Activated T-helper 1 cell treated with anti-CD3 and anti-CD28 coated beads, Interleukin-12 subunit alpha, Interleukin-12 subunit beta, Interleukin-2, Interleukin-4 antibody, amounts not matched to agents 30 ng/mL and 10 ng/mL and 1 ng/mL, durations not matched to agents 14 hours and 24 hours and 36 hours (primary cell): Measurements from ENCODE around the gene DDI2. TPM values are rescaled to one million over a fixed set of nuclear protein-coding genes. Genes with fewer than 3 reads are reported as not detected.
"Not testable (repeated sequence)": the region's sequence is repeated elsewhere in the genome, so short reads cannot be mapped to it uniquely, and the experiment has no call there.

Source experiments
- DNase-seq: peaks from one replicate; pipeline ENCODE4 v3.0.0; 2021; ENCODE audit warnings: low spot score
- H3K27ac Mint-ChIP-seq: one replicate; pipeline ENCODE4 v1.8.0; 2021; ENCODE audit warnings: mild to moderate bottlenecking, mixed read lengths
- H3K27me3 Mint-ChIP-seq: one replicate; pipeline ENCODE4 v1.8.0; 2022; ENCODE audit warnings: mild to moderate bottlenecking, moderate library complexity, mixed read lengths; ENCODE audit not compliant: insufficient read depth
- H3K36me3 Mint-ChIP-seq: one replicate; pipeline ENCODE4 v1.8.0; 2021; ENCODE audit warnings: low read depth, mixed read lengths
- H3K4me1 Mint-ChIP-seq: one replicate; pipeline ENCODE4 v1.8.0; 2021; ENCODE audit warnings: low read depth, mixed read lengths
- H3K4me3 Mint-ChIP-seq: one replicate; pipeline ENCODE4 v1.8.0; 2021; ENCODE audit warnings: mild to moderate bottlenecking, moderate library complexity, mixed read lengths
- H3K9me3 Mint-ChIP-seq: one replicate; pipeline ENCODE4 v1.8.0; 2021; ENCODE audit warnings: mixed read lengths
- intact Hi-C: fragments of 100-400 bp; cut with micrococcal nuclease; formaldehyde crosslinking; loops from one replicate; pipeline ENCODE4 v1.15.1; 2024
- total RNA-seq: library from RNA; stranded (reverse); gene quantifications from 2 replicates; pipeline ENCODE4 v1.2.3, GENCODE V29; 2022

Gene DDI2
- total RNA-seq, 1 donor from 2014 or later: 49.9 TPM

DNA sequence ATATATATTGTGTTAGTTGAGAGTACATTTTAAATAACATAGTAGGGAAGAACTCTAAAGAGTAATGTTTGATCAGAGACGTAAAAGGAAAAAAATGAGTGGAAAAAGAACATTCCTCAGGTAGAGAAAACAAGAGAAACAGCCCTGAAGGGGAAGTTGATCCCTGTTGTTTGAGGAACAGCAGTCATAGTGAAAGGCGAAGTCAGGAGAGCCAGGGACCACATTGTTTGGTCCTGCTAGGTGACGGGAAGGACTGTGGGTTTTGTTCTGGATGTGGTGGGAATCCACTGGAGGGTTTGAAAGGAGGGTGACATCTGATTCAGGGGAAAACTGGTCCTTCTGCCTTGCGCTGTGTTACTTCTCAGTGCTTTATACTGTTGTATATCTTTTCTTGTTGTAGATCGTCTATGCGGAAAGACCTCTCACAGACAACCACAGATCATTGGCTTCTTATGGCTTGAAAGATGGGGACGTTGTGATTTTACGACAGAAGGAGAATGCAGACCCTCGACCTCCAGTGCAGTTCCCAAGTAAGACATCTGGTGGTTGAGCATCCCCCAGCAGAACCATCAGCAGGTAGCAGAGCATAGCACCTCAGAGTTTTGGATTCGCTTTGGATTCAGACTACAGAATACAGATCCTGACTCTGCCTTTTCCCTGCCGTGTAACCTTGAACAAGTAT is 9.2 kb downstream of the DDI2 start:
- Mint-ChIP-seq H3K9me3 (no peaks in the 10 kb centered on the region), H3K27ac (no peak overlapping the region), H3K4me1 (peaks cover 51% of the 10 kb centered on the region), H3K27me3 (no peaks in the 10 kb centered on the region), H3K36me3 (peaks cover 26% of the 10 kb centered on the region), H3K4me3 (no peak overlapping the region)
- DNase-seq: no peak
- intact Hi-C loops: no loop called here

- peak overlapping the region; percentile 11 for H3K27ac Mint-ChIP-seq
- no peaks in the 10 kb centered on the region for H3K27me3 Mint-ChIP-seq
- no peaks in the 10 kb centered on the region for H3K9me3 Mint-ChIP-seq
- peaks cover 30% of the 10 kb centered on the region for H3K36me3 Mint-ChIP-seq
- peaks cover 42% of the 10 kb centered on the region for H3K4me1 Mint-ChIP-seq
- no peak for DNase-seq
- intact Hi-C loops: no loop called here
- no peak overlapping the region for H3K4me3 Mint-ChIP-seq
Measured at GRCh38 chr1:15627343-15627988, 10.2 kb downstream of the DDI2 start.

DNA sequence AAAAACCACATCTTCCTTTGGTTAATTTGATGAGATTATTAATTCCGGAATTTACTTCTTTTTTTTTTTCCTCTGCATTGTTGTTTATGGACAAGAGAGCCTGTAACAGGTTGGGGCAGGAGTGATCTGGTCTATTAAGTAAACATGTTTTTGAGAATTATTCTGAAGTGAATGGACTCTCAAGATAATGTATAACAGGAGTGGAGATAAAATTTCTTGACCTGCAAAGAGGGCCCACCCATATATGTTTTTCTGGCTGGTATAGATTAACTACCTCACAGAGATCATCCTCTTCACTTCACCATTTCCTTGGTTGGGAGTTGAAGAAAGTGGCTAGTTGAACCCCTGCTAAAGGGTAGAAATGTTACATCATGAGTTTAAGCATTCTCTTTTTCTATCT is 10.7 kb downstream of the DDI2 start:
- no peak overlapping the region for H3K4me3 Mint-ChIP-seq
- H3K36me3 Mint-ChIP-seq: peaks cover 29% of the 10 kb centered on the region

GRCh38 chr1:15633756-15634420 is 16.6 kb downstream of the DDI2 start:
- peaks cover 52% of the 10 kb centered on the region for H3K36me3 Mint-ChIP-seq

More for the DNA sequence above, 10.7 kb downstream of the DDI2 start:
- no peak for DNase-seq
- peak overlapping the region; percentile 11 for H3K27ac Mint-ChIP-seq
- H3K4me1 Mint-ChIP-seq: peaks cover 37% of the 10 kb centered on the region
- intact Hi-C loops: no loop called here
- H3K9me3 Mint-ChIP-seq: no peaks in the 10 kb centered on the region
- no peaks in the 10 kb centered on the region for H3K27me3 Mint-ChIP-seq

GRCh38 chr1:15636436-15636835 is 19.2 kb downstream of the DDI2 start:
- no peaks in the 10 kb centered on the region for H3K4me1 Mint-ChIP-seq
- no peak overlapping the region for H3K27ac Mint-ChIP-seq
- intact Hi-C loops: no loop called here
- no peaks in the 10 kb centered on the region for H3K9me3 Mint-ChIP-seq
- H3K36me3 Mint-ChIP-seq: peaks cover 56% of the 10 kb centered on the region
- H3K27me3 Mint-ChIP-seq: no peaks in the 10 kb centered on the region
- DNase-seq: no peak
- H3K4me3 Mint-ChIP-seq: no peak overlapping the region

More at GRCh38 chr1:15633756-15634420, 16.6 kb downstream of the DDI2 start:
- intact Hi-C loops: no loop called here
- H3K9me3 Mint-ChIP-seq: no peaks in the 10 kb centered on the region
- DNase-seq: no peak
- H3K4me3 Mint-ChIP-seq: no peak overlapping the region
- H3K27me3 Mint-ChIP-seq: no peaks in the 10 kb centered on the region
- no peak overlapping the region for H3K27ac Mint-ChIP-seq
- H3K4me1 Mint-ChIP-seq: no peaks in the 10 kb centered on the region

- DNase-seq: no peak
- H3K4me1 Mint-ChIP-seq: no peaks in the 10 kb centered on the region
- intact Hi-C loops: no loop called here
Measured at GRCh38 chr1:15637826-15638225, 20.6 kb downstream of the DDI2 start.

DNA sequence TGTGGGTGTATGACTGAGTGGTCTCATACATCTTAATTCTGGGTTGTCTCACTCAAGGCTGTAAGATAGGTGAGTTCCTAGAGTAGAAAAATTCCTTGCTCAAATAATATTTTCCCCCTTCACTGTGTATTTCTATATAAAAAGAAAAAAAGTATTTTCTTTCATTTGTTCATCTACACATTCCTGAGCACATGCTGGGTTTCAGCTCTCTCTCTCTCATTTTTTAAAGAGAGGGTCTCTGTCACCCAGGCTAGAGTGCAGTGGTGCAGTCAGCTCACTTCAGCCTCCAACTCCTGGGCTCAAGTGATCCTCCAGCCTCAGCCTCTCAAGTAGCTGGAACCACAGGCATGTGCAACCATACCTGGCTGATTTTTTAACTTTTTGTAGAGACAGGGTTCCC is 22.0 kb downstream of the DDI2 start:
- Mint-ChIP-seq H3K27me3 (no peaks in the 10 kb centered on the region), H3K9me3 (no peaks in the 10 kb centered on the region), H3K27ac (no peak overlapping the region), H3K4me1 (no peaks in the 10 kb centered on the region), H3K36me3 (peaks cover 45% of the 10 kb centered on the region), H3K4me3 (no peak overlapping the region)
- no peak for DNase-seq
- intact Hi-C loops: no loop called here

More at GRCh38 chr1:15637826-15638225, 20.6 kb downstream of the DDI2 start:
- Mint-ChIP-seq H3K4me3 (no peak overlapping the region), H3K27me3 (no peaks in the 10 kb centered on the region), H3K36me3 (peaks cover 49% of the 10 kb centered on the region), H3K27ac (no peak overlapping the region), H3K9me3 (no peaks in the 10 kb centered on the region)

GRCh38 chr1:15639931-15640330 is 22.7 kb downstream of the DDI2 start:
- no peaks in the 10 kb centered on the region for H3K27me3 Mint-ChIP-seq
- no peak overlapping the region for H3K27ac Mint-ChIP-seq
- intact Hi-C loops: no loop called here
- H3K4me3 Mint-ChIP-seq: no peak overlapping the region
- peaks cover 42% of the 10 kb centered on the region for H3K36me3 Mint-ChIP-seq
- no peak for DNase-seq
- no peaks in the 10 kb centered on the region for H3K4me1 Mint-ChIP-seq
- no peaks in the 10 kb centered on the region for H3K9me3 Mint-ChIP-seq

DNA sequence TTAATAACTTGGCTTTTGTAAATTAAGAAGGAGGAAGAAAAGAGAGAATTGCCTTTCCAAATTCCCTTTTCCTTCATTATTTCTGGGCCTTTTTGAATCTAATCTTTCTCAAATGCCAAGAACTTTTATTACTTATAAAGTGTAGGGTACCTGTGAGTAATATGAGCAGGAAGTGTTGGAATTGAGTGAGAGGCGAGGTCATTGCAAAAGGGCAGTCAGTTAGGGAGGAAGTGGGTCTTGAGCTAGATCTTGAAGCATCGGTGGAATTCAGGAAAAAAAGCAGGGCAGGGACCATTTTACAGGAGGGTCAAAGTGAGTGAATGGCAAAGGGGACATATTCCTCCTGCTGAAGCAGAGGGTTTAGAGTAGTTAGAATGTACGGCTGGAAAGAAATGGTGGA is 23.4 kb downstream of the DDI2 start:
- peaks cover 44% of the 10 kb centered on the region for H3K36me3 Mint-ChIP-seq

GRCh38 chr1:15649937-15650336 is 32.7 kb downstream of the DDI2 start:
- H3K27ac Mint-ChIP-seq: no peak overlapping the region
- no peak for DNase-seq
- no peaks in the 10 kb centered on the region for H3K9me3 Mint-ChIP-seq
- no peak overlapping the region for H3K4me3 Mint-ChIP-seq
- intact Hi-C loops: loop anchor here (2.0 kb wide), 1 partner anchor 27 kb away; no protein-coding TSS in a partner anchor
- no peaks in the 10 kb centered on the region for H3K27me3 Mint-ChIP-seq
- H3K4me1 Mint-ChIP-seq: no peaks in the 10 kb centered on the region
- H3K36me3 Mint-ChIP-seq: peaks cover 39% of the 10 kb centered on the region

More for the DNA sequence above, 23.4 kb downstream of the DDI2 start:
- DNase-seq: no peak
- Mint-ChIP-seq H3K4me1 (no peaks in the 10 kb centered on the region), H3K4me3 (no peak overlapping the region), H3K27ac (peak overlapping the region; percentile 63), H3K27me3 (no peaks in the 10 kb centered on the region), H3K9me3 (no peaks in the 10 kb centered on the region)
- intact Hi-C loops: no loop called here

GRCh38 chr1:15650433-15650832 is 33.2 kb downstream of the DDI2 start:
- intact Hi-C loops: no loop called here
- no peaks in the 10 kb centered on the region for H3K9me3 Mint-ChIP-seq
- no peaks in the 10 kb centered on the region for H3K27me3 Mint-ChIP-seq
- no peaks in the 10 kb centered on the region for H3K4me1 Mint-ChIP-seq
- peaks cover 34% of the 10 kb centered on the region for H3K36me3 Mint-ChIP-seq
- DNase-seq: no peak
- H3K27ac Mint-ChIP-seq: no peak overlapping the region
- no peak overlapping the region for H3K4me3 Mint-ChIP-seq

DNA sequence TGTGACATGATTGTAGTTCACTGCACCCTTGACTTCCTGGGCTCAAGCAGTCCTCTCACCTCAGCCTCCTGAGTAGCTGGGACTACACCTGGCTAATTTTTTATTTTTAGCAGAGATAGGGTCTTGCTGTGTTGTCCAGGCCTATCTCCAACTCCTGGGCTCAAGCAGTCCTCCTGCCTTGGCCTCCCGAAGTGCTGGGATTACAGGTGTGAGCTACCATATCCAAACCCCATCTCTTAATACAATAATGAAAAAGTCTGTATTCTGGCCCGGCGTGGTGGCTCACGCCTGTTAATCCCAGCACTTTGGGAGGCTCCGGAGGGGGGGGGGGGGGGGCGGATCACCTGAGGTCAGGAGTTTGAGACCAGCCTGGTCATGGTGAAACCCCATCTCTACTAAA is 34.9 kb downstream of the DDI2 start:
- H3K9me3 Mint-ChIP-seq, DNase-seq, H3K4me3 Mint-ChIP-seq, H3K27ac Mint-ChIP-seq, intact Hi-C loops, H3K27me3 Mint-ChIP-seq: not testable (repeated sequence)
- Mint-ChIP-seq H3K4me1 (peaks cover 11% of the 10 kb centered on the region), H3K36me3 (peaks cover 40% of the 10 kb centered on the region)

DNA sequence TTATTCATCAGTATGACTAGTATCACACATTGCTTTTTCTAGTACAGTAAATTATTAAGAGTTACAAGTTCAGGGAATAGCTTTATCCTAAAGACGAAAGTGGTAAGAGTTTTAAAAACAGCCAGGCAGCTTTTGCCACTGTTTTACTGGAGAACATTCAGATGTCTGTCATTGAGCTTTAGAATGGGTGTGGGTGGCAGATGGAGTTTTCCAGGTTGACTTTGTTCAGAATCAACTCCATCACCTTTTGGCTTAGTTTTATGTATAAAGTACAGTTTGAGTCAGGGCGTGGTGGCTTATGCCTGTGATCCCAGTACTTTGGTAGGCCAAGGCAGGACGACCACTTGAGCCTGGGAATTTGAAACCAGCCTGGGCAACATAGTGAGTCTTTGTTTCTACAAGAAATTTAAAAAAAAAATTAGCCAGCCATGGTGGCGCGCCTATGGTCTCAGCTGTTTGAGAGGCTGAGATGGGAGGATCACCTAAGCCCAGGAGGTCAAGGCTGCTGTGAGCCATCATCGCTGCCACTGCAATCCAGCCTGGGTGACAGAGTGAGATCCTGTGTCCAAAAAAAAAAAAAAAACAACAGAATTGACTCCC is 36.9 kb downstream of the DDI2 start:
- H3K9me3 Mint-ChIP-seq: no peaks in the 10 kb centered on the region
- peaks cover 41% of the 10 kb centered on the region for H3K36me3 Mint-ChIP-seq
- H3K4me3 Mint-ChIP-seq: no peak overlapping the region
- H3K4me1 Mint-ChIP-seq: peaks cover 11% of the 10 kb centered on the region
- intact Hi-C loops: no loop called here
- DNase-seq: no peak
- H3K27me3 Mint-ChIP-seq: no peaks in the 10 kb centered on the region
- no peak overlapping the region for H3K27ac Mint-ChIP-seq
